ENCODE measurements around the gene CAPG.

CAPG gene

DNA sequence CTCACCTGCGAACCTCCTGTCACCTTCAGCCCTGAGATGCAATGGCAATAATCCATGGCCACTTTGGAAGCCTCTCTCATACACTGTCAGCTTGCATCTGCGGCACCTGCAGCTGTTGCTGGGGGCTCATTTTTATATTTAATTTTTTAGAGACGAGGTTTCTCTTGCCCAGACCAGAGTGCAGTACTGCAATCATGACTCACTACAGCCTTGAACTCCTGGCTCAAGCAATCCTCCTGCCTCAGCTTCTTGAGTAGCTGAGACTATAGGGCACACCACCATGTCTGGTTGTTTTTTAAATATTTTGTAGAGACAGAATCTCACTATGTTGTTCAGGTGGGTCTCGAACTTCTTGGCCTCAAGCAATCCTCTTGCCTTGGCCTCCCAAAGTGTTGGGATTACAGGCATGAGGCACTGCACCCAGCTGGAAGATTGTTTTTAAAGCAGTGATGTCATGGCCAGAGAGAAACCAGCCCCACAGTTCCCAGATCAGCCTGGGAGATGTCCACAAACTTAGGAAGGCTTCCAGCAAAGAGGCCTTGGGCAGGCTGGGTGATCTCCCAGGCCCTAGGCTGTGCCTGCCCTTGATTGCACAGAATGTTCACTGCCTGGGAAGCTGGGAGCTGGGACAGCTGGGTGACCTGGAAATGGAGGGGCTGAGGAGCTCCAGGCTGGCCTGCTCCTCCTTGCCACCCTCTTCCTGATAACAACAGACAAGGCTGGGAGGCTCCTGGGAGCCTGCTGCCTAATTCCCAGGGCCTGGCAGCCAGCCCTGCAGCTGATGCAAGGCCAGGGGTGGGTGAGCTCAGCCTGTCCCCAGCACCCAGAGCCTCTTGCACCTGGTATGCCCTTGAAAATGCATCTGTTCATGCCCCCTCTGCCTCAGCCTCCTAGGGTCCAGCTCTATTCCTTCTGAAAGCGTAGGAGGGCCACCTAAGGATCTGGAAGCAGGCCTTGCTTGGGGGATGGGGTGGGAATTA, 35.4 kb upstream of the CAPG start:
- H3K27ac ChIP-seq (ENCODE audit: extremely low read depth, low read depth, low read length) = peak overlapping the region; percentile 68
- CTCF ChIA-PET = interaction anchor here (0.8 kb wide), 1 partner anchor 29 kb away, joined by 5 read pairs; no protein-coding TSS in a partner anchor
- H3K4me1 ChIP-seq (ENCODE audit: control insufficient read depth, insufficient read depth, low read length) = no peaks in the 10 kb centered on the region; the same call in 1 of the 2 replicates
- H3K4me3 ChIP-seq (ENCODE audit: low read depth, low read length) = no peak overlapping the region
- no peaks in the 10 kb centered on the region for H3K9me3 ChIP-seq (ENCODE audit: control insufficient read depth, insufficient read depth, low read depth, low read length)
- POLR2A ChIA-PET = interaction anchor here (0.8 to 3.2 kb wide), 11 partner anchors 8 to 166 kb away, joined by 3 to 56 read pairs (median 4); partner anchors contain the start of genes C2orf68, ELMOD3, GGCX and MAT2A
- no peaks in the 10 kb centered on the region for H3K36me3 ChIP-seq (ENCODE audit: control insufficient read depth in 2 of 2, insufficient read depth in 1 of 2, low read length in 2 of 2)
- no peak for TF ChIP-seq REPIN1 (tag by site-specific recombination; IDR thresholded peaks at IDR 0.05; ENCODE audit: low read depth)
- no peak for TF ChIP-seq ZNF843 (tag by site-specific recombination; IDR thresholded peaks at IDR 0.05)
- TF ChIP-seq, protein P1, sequence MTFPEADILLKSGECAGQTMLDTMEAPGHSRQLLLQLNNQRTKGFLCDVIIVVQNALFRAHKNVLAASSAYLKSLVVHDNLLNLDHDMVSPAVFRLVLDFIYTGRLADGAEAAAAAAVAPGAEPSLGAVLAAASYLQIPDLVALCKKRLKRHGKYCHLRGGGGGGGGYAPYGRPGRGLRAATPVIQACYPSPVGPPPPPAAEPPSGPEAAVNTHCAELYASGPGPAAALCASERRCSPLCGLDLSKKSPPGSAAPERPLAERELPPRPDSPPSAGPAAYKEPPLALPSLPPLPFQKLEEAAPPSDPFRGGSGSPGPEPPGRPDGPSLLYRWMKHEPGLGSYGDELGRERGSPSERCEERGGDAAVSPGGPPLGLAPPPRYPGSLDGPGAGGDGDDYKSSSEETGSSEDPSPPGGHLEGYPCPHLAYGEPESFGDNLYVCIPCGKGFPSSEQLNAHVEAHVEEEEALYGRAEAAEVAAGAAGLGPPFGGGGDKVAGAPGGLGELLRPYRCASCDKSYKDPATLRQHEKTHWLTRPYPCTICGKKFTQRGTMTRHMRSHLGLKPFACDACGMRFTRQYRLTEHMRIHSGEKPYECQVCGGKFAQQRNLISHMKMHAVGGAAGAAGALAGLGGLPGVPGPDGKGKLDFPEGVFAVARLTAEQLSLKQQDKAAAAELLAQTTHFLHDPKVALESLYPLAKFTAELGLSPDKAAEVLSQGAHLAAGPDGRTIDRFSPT (tag by site-specific recombination; IDR thresholded peaks at IDR 0.05) = no peak
- TF ChIP-seq ZNF221 (tag by site-specific recombination; IDR thresholded peaks at IDR 0.05; ENCODE audit: borderline replicate concordance) = no peak
- TF ChIP-seq, protein P2, sequence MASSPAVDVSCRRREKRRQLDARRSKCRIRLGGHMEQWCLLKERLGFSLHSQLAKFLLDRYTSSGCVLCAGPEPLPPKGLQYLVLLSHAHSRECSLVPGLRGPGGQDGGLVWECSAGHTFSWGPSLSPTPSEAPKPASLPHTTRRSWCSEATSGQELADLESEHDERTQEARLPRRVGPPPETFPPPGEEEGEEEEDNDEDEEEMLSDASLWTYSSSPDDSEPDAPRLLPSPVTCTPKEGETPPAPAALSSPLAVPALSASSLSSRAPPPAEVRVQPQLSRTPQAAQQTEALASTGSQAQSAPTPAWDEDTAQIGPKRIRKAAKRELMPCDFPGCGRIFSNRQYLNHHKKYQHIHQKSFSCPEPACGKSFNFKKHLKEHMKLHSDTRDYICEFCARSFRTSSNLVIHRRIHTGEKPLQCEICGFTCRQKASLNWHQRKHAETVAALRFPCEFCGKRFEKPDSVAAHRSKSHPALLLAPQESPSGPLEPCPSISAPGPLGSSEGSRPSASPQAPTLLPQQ (tag by site-specific recombination; IDR thresholded peaks at IDR 0.05) = peak; percentile 71
- TF ChIP-seq ZBTB48 (tag by site-specific recombination; IDR thresholded peaks at IDR 0.05) = peak; percentile 59; the same call in 1 of the 2 replicates
- peak; percentile 73 for TF ChIP-seq ZEB2 (tag by site-specific recombination; IDR thresholded peaks at IDR 0.05)
- TF ChIP-seq, protein P3, sequence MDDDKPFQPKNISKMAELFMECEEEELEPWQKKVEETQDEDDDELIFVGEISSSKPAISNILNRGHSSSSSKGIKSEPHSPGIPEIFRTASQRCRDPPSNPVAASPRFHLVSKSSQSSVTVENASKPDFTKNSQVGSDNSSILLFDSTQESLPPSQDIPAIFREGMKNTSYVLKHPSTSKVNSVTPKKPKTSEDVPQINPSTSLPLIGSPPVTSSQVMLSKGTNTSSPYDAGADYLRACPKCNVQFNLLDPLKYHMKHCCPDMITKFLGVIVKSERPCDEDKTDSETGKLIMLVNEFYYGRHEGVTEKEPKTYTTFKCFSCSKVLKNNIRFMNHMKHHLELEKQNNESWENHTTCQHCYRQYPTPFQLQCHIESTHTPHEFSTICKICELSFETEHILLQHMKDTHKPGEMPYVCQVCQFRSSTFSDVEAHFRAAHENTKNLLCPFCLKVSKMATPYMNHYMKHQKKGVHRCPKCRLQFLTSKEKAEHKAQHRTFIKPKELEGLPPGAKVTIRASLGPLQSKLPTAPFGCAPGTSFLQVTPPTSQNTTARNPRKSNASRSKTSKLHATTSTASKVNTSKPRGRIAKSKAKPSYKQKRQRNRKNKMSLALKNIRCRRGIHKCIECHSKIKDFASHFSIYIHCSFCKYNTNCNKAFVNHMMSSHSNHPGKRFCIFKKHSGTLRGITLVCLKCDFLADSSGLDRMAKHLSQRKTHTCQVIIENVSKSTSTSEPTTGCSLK (tag by site-specific recombination; IDR thresholded peaks at IDR 0.05) = no peak
- TF ChIP-seq, protein P4, sequence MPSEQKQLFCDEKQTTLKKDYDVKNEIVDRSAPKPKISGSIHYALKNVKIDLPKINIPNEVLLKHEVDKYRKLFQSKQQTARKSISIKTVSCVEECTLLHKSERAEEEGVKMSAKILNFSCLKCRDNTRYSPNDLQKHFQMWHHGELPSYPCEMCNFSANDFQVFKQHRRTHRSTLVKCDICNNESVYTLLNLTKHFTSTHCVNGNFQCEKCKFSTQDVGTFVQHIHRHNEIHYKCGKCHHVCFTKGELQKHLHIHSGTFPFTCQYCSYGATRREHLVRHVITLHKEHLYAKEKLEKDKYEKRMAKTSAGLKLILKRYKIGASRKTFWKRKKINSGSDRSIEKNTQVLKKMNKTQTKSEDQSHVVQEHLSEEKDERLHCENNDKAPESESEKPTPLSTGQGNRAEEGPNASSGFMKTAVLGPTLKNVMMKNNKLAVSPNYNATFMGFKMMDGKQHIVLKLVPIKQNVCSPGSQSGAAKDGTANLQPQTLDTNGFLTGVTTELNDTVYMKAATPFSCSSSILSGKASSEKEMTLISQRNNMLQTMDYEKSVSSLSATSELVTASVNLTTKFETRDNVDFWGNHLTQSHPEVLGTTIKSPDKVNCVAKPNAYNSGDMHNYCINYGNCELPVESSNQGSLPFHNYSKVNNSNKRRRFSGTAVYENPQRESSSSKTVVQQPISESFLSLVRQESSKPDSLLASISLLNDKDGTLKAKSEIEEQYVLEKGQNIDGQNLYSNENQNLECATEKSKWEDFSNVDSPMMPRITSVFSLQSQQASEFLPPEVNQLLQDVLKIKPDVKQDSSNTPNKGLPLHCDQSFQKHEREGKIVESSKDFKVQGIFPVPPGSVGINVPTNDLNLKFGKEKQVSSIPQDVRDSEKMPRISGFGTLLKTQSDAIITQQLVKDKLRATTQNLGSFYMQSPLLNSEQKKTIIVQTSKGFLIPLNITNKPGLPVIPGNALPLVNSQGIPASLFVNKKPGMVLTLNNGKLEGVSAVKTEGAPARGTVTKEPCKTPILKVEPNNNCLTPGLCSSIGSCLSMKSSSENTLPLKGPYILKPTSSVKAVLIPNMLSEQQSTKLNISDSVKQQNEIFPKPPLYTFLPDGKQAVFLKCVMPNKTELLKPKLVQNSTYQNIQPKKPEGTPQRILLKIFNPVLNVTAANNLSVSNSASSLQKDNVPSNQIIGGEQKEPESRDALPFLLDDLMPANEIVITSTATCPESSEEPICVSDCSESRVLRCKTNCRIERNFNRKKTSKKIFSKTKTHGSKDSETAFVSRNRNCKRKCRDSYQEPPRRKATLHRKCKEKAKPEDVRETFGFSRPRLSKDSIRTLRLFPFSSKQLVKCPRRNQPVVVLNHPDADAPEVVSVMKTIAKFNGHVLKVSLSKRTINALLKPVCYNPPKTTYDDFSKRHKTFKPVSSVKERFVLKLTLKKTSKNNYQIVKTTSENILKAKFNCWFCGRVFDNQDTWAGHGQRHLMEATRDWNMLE (tag by site-specific recombination; conservative IDR thresholded peaks at IDR 0.05; ENCODE audit: low read depth) = no peak
- peak; percentile 53; the same call in 1 of the 2 replicates for TF ChIP-seq ZFHX2 (tag by site-specific recombination; conservative IDR thresholded peaks at IDR 0.05)
- TF ChIP-seq GLIS2 (tag by site-specific recombination; IDR thresholded peaks at IDR 0.05) = 0 out of 2 replicates have a peak, but pooled peaks have one; percentile 29
- peak; percentile 81 for TF ChIP-seq ZBTB21 (tag by site-specific recombination; IDR thresholded peaks at IDR 0.05)
- TF ChIP-seq ZNF660 (tag by site-specific recombination; IDR thresholded peaks at IDR 0.05) = peak; percentile 56; the same call in 1 of the 2 replicates
- no peak for TF ChIP-seq ZNF707 (tag by site-specific recombination; IDR thresholded peaks at IDR 0.05)
- TF ChIP-seq ZNF654 (tag by site-specific recombination; IDR thresholded peaks at IDR 0.05; ENCODE audit: low read depth) = no peak
- TF ChIP-seq ZBTB17 (tag by site-specific recombination; IDR thresholded peaks at IDR 0.05) = peak; percentile 94
- peak; percentile 62; the same call in 1 of the 2 replicates for TF ChIP-seq ZNF24 (tag by site-specific recombination; IDR thresholded peaks at IDR 0.05)
- no peak for TF ChIP-seq ZNF785 (tag by site-specific recombination; IDR thresholded peaks at IDR 0.05)
- TF ChIP-seq KLF8 (tag by site-specific recombination; IDR thresholded peaks at IDR 0.05) = 0 out of 2 replicates have a peak, but pooled peaks have one; percentile 11
- peak; percentile 97 for TF ChIP-seq IKZF3 (tag by site-specific recombination; IDR thresholded peaks at IDR 0.05)
- no peak for TF ChIP-seq ZNF10 (tag by site-specific recombination; IDR thresholded peaks at IDR 0.05)
- TF ChIP-seq, protein P5, sequence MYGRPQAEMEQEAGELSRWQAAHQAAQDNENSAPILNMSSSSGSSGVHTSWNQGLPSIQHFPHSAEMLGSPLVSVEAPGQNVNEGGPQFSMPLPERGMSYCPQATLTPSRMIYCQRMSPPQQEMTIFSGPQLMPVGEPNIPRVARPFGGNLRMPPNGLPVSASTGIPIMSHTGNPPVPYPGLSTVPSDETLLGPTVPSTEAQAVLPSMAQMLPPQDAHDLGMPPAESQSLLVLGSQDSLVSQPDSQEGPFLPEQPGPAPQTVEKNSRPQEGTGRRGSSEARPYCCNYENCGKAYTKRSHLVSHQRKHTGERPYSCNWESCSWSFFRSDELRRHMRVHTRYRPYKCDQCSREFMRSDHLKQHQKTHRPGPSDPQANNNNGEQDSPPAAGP (tag by site-specific recombination; IDR thresholded peaks at IDR 0.05) = no peak
- TF ChIP-seq SCRT2 (tag by site-specific recombination; IDR thresholded peaks at IDR 0.05) = peak; percentile 95; the same call in 1 of the 2 replicates
- no peak for TF ChIP-seq ZNF558 (tag by site-specific recombination; IDR thresholded peaks at IDR 0.05)

All from HEK293 (cell line).